GM18505 (cell line): ENCODE data around the gene OR52K1.

Experiments used
- ATAC-seq: cut with Tn5 transposase; IDR thresholded peaks from one replicate; pipeline ENCODE4 v1.9.1; 2021; ENCODE audit not compliant: unreplicated experiment
- POLR2A ChIP-seq: IDR thresholded peaks from 4 replicates; pipeline ENCODE4 v1.6.1; 2011; ENCODE audit warnings: borderline replicate concordance; ENCODE audit not compliant: insufficient read depth, insufficient read length; ENCODE audit errors: extremely low read depth

OR52K1 gene

DNA sequence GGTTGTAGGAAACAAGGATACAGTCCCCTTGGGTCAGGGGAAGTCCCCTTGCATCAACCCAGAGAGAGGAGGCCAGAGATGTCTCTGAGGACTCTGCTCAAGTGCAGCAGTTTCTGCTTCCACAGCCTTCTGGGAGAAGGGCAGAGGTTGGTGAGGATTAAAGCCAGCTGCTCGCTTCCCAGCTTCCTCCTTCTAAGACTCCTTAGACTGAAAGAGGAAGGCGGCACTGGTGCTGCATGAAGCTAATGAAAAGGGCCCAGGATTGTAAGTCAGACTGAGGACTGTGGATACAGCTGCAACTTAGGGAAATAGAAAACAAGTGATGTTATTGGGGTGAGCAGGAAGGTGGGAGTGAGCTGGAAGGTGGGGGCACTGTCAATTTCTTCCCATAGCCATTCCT is at the start of gene OR52K1:
TSS of gene OR52K1 (plus strand) at position 202 of the 400 bp plus-strand sequence. CDS start 6,255 bp downstream, outside the sequence.
- ATAC-seq = no peak
- no peak for TF ChIP-seq POLR2A

DNA sequence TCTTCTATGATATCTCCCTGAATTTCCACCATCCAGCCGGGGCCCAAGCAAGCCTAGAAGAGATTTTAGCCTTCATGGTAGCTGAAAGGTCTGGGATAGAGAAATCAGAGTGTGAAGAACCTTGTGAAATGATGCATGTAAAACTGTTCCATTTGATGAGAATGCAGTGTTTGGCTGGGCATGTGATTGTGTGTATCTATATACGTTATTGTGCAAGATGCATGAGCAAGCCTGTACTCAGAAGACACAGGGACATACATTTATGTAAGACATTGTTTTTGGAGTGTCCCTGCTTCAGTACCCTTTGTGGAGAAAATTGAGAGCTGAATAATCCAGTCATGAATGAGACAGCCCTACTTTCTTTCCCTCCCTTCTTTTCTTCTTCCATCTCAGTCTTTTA is 48.6 kb upstream of the OR52K1 start:
- no peak for TF ChIP-seq POLR2A
- ATAC-seq = no peak

DNA sequence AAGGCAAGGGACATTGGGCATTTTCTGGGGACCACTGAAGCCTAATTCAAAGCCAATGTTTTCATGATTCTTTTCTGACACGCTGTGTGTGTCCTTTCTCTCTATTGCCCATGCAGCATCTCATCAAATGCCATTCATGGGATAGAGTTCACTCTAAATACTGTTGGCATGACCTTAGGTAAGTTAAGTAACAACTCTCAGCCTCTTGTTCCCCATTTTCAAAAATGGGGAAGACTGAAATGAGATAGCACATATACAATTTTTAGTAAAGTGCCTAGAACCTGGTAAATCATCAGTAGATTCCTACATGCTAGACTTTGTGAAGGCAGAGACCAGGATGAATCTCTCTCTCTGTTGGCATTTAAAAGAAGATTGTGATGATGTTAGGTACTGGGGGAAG is 46.0 kb upstream of the OR52K1 start:
- no peak for TF ChIP-seq POLR2A

DNA sequence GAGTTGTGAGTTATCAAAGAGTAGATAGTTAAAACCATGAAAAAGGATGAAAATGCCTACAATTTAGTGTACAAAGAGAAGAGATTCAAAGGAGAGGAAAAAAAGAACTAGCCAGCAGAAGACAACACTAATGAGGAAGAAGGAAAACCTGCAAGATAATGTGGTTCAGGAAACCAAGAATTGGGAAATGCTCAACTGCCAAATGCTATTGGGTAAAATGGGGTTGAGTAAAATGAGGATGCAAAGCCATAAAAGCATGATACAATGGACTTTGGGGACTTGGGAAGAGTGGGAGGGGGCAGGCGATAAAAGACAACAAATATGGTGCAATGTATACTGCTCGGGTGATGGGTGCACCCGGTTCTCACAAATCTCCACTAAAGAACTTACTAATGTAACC is 40.9 kb upstream of the OR52K1 start:
- ATAC-seq = no peak
- no peak for TF ChIP-seq POLR2A

More for the DNA sequence above, 46.0 kb upstream of the OR52K1 start:
- ATAC-seq = no peak

DNA sequence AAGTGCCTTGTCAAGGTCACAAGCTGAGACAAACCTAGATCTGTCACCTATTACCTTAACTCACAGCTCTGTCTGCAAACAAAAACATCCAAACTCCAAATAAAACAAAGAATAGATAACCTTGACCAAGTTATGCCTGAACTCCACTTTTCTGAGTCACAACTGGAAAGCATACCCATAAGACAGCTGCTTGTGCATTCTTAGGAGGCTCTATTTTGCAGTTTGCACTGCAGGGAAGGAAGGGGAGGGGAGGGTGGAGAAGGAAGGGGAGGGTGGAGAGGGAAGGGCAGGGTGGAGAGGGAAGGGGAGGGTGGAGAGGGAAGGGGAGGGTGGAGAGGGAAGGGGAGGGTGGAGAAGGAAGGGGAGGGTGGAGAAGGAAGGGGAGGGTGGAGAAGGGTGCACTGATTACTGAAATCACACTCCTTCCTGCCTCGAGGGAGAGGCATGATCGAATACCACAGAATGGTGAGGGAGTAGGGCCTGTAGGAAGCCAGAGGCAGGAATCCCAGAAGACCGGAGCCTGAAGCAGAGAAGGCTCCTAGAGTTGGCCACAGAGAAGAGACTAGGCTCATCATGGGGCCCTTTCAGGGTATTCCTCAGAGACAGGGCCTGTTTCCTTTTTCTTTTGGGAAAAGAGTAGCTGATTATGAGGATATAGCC is 39.1 kb upstream of the OR52K1 start:
- ATAC-seq = no peak
- TF ChIP-seq POLR2A = no peak

DNA sequence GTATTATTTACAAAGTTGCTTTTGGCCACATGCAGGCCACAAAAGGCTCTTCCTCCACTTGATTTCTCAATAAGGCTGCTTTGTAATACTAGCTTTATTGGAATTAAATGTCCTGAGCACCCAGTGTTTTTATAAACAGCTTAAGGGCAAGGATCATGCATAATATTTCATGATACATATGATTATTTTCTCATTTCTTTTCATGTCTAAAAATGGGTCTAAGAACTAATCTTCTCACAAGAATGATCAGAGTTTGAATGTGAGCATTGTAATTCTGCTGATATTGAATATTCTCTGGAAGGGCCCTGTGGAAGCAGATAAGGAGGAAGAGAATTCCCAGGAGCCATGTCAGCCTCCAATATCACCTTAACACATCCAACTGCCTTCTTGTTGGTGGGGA is 33.5 kb upstream of the OR52K1 start, which contains the start of gene OR52K2:
TSS of gene OR52K2 (plus strand) at position 301 of the 400 bp plus-strand sequence. CDS start at position 346, 45 bp downstream.
- no peak for ATAC-seq
- no peak for TF ChIP-seq POLR2A

DNA sequence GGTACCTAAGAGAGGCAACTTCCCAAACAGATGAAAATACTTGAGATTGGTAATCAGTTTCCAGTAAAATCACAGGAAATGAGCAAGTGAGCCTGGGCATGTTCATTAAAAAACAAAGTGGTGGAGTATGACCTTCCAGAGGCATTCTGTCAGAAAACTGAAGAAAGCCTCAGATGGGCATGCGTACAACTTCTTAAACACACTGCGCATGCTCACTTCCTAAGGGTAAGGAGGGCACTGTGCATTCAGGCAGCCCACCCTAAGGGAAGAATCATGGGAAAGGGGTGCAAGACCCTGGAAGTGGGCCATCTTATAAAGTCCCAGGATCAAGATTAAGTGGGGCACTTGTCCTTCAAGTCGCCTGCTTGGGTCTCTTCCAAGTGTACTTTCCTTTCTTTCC is 29.3 kb upstream of the OR52K1 start:
- ATAC-seq = no peak
- no peak for TF ChIP-seq POLR2A

DNA sequence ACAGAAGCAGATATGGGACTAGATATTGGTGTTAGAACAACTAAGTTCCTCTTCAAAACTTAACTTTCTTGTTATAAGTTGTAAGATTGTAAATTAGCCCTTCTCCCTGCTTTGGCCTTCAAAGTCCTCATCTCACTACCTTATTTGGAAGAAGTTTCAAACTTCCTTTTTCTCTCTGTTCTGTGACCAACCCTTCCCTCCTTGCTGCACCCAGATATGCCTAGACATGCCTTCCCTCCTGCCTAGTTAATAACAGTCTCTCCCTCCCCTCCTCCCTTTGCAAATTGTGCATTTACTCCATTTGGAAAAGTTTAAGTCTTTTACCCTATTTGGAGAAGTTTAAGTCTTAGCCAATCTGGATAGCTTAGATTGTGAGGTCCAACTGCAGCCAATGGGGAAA is 28.4 kb upstream of the OR52K1 start:
- no peak for TF ChIP-seq POLR2A
- ATAC-seq = no peak

DNA sequence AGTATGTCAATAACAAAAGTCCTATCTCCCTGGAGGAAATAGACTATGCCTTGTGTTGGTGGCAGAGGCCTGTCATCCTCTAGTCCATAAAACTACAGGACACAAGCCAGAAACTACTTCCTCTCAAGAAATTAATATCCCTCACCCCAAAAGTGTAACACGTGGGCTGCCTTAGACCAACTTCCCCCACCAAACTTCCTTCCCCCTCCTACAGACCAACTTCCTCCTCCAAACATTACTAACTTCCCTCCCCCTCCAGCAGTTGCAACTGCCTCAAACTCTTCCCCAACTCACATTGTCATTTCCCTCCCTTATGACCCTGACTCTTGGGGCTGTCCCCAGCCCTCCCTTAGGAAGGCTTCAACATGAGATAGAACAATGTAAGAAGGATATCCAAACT is 27.0 kb upstream of the OR52K1 start:
- TF ChIP-seq POLR2A = no peak
- no peak for ATAC-seq

DNA sequence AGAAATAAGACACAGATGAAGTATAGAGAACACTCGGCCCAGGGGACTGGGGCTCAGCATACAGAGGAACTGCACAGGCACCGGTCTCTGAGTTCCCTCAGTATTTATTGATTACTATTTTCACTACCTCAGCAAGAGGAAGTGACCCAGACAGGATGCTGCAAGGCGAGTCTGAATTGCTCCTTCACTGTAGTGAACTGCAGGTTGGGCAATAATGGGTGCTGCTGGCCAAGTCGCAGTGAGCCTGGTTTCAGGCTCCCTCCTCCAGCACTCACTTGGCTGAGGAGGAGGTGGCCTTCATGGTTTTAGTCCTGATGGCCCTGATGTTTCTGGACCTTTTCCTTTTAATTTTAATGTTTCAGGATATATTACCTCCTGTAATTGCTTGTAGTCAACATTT is 22.9 kb upstream of the OR52K1 start:
- TF ChIP-seq POLR2A = no peak
- no peak for ATAC-seq

DNA sequence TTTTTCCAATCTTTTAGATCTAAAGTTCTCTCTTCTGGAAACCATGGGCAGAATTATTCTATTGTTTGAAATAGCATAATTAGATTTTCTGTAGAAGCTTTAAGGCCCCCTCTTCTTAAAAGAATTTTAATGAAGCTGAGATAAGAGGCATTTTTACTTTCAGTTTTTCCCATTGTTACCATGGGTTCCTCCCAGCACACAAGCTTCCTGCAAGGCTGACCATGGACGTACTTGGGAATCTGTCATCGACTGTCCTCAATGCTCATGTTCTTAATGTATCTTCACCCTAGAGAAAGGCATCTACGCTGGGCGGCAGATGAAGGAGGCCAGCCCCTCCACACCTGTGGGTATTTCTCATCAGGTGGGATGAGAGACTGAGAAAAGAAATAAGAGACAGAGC is 22.3 kb upstream of the OR52K1 start:
- no peak for ATAC-seq
- TF ChIP-seq POLR2A = no peak

DNA sequence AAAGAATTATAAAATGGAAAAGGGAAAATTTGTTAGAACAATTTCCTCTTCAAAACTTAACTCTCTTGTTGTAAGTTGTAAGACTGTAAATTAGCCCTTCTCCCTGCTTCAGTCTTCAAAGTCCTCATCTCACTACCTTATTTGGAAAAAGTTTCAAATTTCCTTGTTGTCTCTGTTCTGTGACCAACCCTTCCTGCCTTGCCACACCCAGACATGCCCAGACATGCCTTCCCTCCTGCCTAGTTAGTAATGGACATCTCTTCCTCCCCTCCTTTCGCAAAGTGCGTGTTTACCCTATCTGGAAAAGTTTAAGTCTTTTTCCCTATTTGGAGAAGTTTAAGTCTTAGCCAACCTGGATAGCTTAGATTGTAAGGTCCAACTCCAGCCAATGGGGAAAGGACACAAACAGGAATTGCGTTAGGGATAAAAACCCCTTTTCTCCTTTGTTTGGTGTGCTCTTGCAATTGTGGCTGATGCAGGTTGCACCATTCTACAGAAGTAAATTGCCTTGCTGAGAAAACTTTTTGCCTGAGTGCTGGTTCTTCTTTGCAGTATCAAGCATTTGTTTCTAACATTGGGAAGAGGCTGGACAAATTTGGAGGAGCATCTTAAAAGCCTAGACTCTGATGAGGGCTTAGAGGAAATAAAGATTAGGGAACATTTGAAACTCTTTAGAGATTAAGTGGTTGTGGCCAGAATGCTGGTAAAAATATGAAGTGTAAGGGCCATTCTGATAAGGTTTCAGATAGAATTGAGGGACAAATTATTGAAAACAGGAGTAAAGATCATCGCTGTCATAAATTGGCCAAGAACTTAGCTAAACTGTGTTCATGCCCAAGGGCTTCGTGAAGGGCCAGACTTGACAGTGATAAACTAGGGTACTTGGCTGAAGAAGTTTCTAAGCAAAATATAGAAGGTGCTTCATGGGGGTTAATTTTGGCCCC is 18.0 kb upstream of the OR52K1 start:
- ATAC-seq = no peak
- no peak for TF ChIP-seq POLR2A

DNA sequence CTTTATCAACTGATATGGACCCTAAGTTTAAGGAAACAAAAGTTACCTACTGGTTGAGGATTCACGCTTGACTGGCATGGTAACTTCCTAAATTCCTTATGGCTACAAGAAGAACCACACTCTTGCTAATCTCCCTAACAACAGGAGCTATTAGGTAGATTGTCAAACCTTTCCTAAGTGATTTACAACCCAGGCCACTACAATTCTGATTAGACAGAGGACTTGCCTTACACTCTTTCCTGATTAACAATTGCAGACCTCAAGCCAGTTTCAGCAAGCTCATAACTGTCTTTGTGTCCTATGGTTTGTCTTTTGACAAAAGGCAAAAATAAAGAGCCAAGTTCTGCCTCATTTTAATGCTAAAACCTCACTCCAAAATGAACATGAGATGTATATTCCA is 17.0 kb upstream of the OR52K1 start:
- ATAC-seq = no peak
- TF ChIP-seq POLR2A = no peak
